Measurements from ENCODE around the gene METTL17.

GRCh38 chr14:21018781-21019180 is 29.0 kb downstream of the METTL17 start:
- no peak for TF ChIP-seq CTCF (IDR thresholded peaks at IDR 0.05)
- TF ChIP-seq POLR2AphosphoS5 (IDR thresholded peaks at IDR 0.05; ENCODE audit: low read depth, low read length) = no peak
- TF ChIP-seq, protein P1, sequence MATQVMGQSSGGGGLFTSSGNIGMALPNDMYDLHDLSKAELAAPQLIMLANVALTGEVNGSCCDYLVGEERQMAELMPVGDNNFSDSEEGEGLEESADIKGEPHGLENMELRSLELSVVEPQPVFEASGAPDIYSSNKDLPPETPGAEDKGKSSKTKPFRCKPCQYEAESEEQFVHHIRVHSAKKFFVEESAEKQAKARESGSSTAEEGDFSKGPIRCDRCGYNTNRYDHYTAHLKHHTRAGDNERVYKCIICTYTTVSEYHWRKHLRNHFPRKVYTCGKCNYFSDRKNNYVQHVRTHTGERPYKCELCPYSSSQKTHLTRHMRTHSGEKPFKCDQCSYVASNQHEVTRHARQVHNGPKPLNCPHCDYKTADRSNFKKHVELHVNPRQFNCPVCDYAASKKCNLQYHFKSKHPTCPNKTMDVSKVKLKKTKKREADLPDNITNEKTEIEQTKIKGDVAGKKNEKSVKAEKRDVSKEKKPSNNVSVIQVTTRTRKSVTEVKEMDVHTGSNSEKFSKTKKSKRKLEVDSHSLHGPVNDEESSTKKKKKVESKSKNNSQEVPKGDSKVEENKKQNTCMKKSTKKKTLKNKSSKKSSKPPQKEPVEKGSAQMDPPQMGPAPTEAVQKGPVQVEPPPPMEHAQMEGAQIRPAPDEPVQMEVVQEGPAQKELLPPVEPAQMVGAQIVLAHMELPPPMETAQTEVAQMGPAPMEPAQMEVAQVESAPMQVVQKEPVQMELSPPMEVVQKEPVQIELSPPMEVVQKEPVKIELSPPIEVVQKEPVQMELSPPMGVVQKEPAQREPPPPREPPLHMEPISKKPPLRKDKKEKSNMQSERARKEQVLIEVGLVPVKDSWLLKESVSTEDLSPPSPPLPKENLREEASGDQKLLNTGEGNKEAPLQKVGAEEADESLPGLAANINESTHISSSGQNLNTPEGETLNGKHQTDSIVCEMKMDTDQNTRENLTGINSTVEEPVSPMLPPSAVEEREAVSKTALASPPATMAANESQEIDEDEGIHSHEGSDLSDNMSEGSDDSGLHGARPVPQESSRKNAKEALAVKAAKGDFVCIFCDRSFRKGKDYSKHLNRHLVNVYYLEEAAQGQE (IDR thresholded peaks at IDR 0.05; ENCODE audit: insufficient read depth in 1 of 2, low read depth in 2 of 2, low read length in 1 of 2) = no peak
- TF ChIP-seq TCF7L2 (IDR thresholded peaks at IDR 0.05; ENCODE audit: low read depth, low read length) = no peak

Data from Panc1 (cell line).